ENCODE measurements around the gene MAGI2. TPM values are rescaled to one million over a fixed set of nuclear protein-coding genes. Genes with fewer than 3 reads are reported as not detected.
"Not testable (repeated sequence)": the region's sequence is repeated elsewhere in the genome, so short reads cannot be mapped to it uniquely, and the experiment has no call there.

The MAGI2 gene
- total RNA-seq, 1 experiment from 2014 or later: 0.07 TPM

GRCh38 chr7:78002715-78003114 lies 1450.8 kb downstream of the MAGI2 start:
- intact Hi-C loops (cut with micrococcal nuclease): no loop called here
- no peaks in the 10 kb centered on the region for H3K27me3 Mint-ChIP-seq (ENCODE audit: insufficient read depth, unreplicated experiment)
- CTCF ChIA-PET: interaction anchor here (0.7 kb wide), 1 partner anchor 367 kb away, joined by 4 read pairs; no protein-coding TSS in a partner anchor
- no peak overlapping the region for H3K27ac Mint-ChIP-seq (ENCODE audit: low read depth, unreplicated experiment)
- no peaks in the 10 kb centered on the region for H3K36me3 Mint-ChIP-seq (ENCODE audit: insufficient read depth, unreplicated experiment)
- BruUV-seq (replicated peaks): no TSS peak
- no peak overlapping the region for H3K4me3 Mint-ChIP-seq (ENCODE audit: unreplicated experiment)
- no peaks in the 10 kb centered on the region for H3K4me1 Mint-ChIP-seq (ENCODE audit: insufficient read depth, unreplicated experiment)
- DNase-seq (ENCODE audit: unreplicated experiment): no peak
- H3K9me3 Mint-ChIP-seq (ENCODE audit: unreplicated experiment): no peaks in the 10 kb centered on the region
- POLR2A ChIA-PET: no interaction called here
- TF ChIP-seq CTCF (IDR thresholded peaks at IDR 0.05; ENCODE audit: unreplicated experiment): no peak

GRCh38 chr7:78002021-78002420 lies 1451.4 kb downstream of the MAGI2 start:
- H3K9me3 Mint-ChIP-seq (ENCODE audit: unreplicated experiment): no peaks in the 10 kb centered on the region
- POLR2A ChIA-PET: no interaction called here
- TF ChIP-seq CTCF (IDR thresholded peaks at IDR 0.05; ENCODE audit: unreplicated experiment): no peak
- H3K27me3 Mint-ChIP-seq (ENCODE audit: insufficient read depth, unreplicated experiment): no peaks in the 10 kb centered on the region
- no peak overlapping the region for H3K4me3 Mint-ChIP-seq (ENCODE audit: unreplicated experiment)
- intact Hi-C loops (cut with micrococcal nuclease): no loop called here
- no peaks in the 10 kb centered on the region for H3K4me1 Mint-ChIP-seq (ENCODE audit: insufficient read depth, unreplicated experiment)
- H3K27ac Mint-ChIP-seq (ENCODE audit: low read depth, unreplicated experiment): no peak overlapping the region
- no TSS peak for BruUV-seq (replicated peaks)
- DNase-seq (ENCODE audit: unreplicated experiment): no peak
- CTCF ChIA-PET: interaction anchor here (0.6 kb wide), 1 partner anchor 38 kb away, joined by 3 read pairs; no protein-coding TSS in a partner anchor
- no peaks in the 10 kb centered on the region for H3K36me3 Mint-ChIP-seq (ENCODE audit: insufficient read depth, unreplicated experiment)

DNA sequence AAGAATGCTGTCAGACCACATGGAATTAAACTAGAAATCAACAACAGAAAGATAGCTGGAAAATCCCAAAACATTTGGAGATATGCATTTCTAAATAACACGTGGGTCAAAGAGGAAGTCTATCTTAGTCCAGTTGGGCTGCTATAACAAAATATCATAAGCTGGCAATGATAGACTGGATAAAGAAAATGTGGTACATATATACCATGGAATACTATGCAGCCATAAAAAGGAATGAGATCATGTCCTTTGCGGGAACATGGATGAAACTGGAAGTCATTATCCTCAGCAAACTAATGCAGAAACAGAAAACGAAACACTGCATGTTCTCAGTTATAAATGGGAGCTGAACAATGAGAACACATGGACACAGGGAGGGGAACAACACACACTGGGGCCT lies 1454.3 kb downstream of the MAGI2 start:
- intact Hi-C loops (cut with micrococcal nuclease); H3K9me3 Mint-ChIP-seq (ENCODE audit: unreplicated experiment): not testable (repeated sequence)
- peaks cover 12% of the 10 kb centered on the region for H3K27me3 Mint-ChIP-seq (ENCODE audit: insufficient read depth, unreplicated experiment)

DNA sequence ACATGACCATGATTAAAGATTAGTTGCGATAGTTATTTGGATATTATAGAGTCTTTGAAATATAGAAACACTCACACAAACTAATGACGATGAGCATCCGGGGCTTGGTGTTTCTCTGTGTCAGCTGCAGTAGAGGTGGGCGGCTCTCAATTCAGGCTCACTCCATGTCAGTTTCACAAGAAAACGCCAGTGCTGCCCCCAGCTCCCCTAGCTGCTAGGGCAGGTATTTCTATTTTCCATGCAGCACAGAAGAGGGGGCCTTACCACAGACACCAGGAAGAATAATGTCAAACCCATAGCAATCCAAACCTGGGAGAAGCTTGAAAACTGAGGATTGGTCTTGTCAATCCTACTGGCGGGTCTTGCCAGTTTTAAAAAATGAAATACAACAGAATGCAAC lies 1457.8 kb downstream of the MAGI2 start:
- POLR2A ChIA-PET: no interaction called here
- Mint-ChIP-seq H3K27ac (ENCODE audit: low read depth, unreplicated experiment) (no peak overlapping the region), H3K9me3 (ENCODE audit: unreplicated experiment) (no peaks in the 10 kb centered on the region), H3K4me3 (ENCODE audit: unreplicated experiment) (no peak overlapping the region), H3K36me3 (ENCODE audit: insufficient read depth, unreplicated experiment) (no peaks in the 10 kb centered on the region), H3K27me3 (ENCODE audit: insufficient read depth, unreplicated experiment) (peaks cover 20% of the 10 kb centered on the region), H3K4me1 (ENCODE audit: insufficient read depth, unreplicated experiment) (no peaks in the 10 kb centered on the region)
- CTCF ChIA-PET: interaction anchor here (0.9 kb wide), 1 partner anchor 25 kb away, joined by 4 read pairs; no protein-coding TSS in a partner anchor
- no peak for DNase-seq (ENCODE audit: unreplicated experiment)
- no peak for TF ChIP-seq CTCF (IDR thresholded peaks at IDR 0.05; ENCODE audit: unreplicated experiment)
- intact Hi-C loops (cut with micrococcal nuclease): no loop called here
- no TSS peak for BruUV-seq (replicated peaks)

More for the DNA sequence above, 1454.3 kb downstream of the MAGI2 start:
- BruUV-seq (replicated peaks); H3K36me3 Mint-ChIP-seq (ENCODE audit: insufficient read depth, unreplicated experiment); H3K27ac Mint-ChIP-seq (ENCODE audit: low read depth, unreplicated experiment); H3K4me1 Mint-ChIP-seq (ENCODE audit: insufficient read depth, unreplicated experiment); POLR2A ChIA-PET; H3K4me3 Mint-ChIP-seq (ENCODE audit: unreplicated experiment); DNase-seq (ENCODE audit: unreplicated experiment): not testable (repeated sequence)
- CTCF ChIA-PET: interaction anchor here (1.7 kb wide), 1 partner anchor 21 kb away, joined by 5 read pairs; no protein-coding TSS in a partner anchor

- no peak for DNase-seq (ENCODE audit: unreplicated experiment)
- no peak for TF ChIP-seq CTCF (IDR thresholded peaks at IDR 0.05; ENCODE audit: unreplicated experiment)
- POLR2A ChIA-PET: no interaction called here
- no peak overlapping the region for H3K27ac Mint-ChIP-seq (ENCODE audit: low read depth, unreplicated experiment)
- intact Hi-C loops (cut with micrococcal nuclease): no loop called here
- no peaks in the 10 kb centered on the region for H3K36me3 Mint-ChIP-seq (ENCODE audit: insufficient read depth, unreplicated experiment)
- H3K9me3 Mint-ChIP-seq (ENCODE audit: unreplicated experiment): no peaks in the 10 kb centered on the region
- CTCF ChIA-PET: no interaction called here
- no TSS peak for BruUV-seq (replicated peaks)
- peaks cover 20% of the 10 kb centered on the region for H3K27me3 Mint-ChIP-seq (ENCODE audit: insufficient read depth, unreplicated experiment)
- H3K4me1 Mint-ChIP-seq (ENCODE audit: insufficient read depth, unreplicated experiment): no peaks in the 10 kb centered on the region
- H3K4me3 Mint-ChIP-seq (ENCODE audit: unreplicated experiment): no peak overlapping the region
These were observed 1459.6 kb downstream of the MAGI2 start for GRCh38 chr7:77993838-77994237.

All from MCF 10A (cell line).